HepG2 (cell line): ENCODE data around the gene STRN3. TPM values are rescaled to one million over a fixed set of nuclear protein-coding genes. Genes with fewer than 3 reads are reported as not detected.

ENCODE experiments used
- ATAC-seq: fragments of 200-7000 bp; cut with Tn5 transposase; 3 replicates; pipeline ENCODE4 v1.9.1; 2020; ENCODE audit warnings: mild to moderate bottlenecking, moderate library complexity
- BruUV-seq: library from RNA; stranded (reverse); fragments of 400-500 nt; replicated peaks from 2 replicates; lab custom pipeline; 2021; lab: Mats Ljungman, UMichigan
- CTCF ChIA-PET: fragments of 300-600 bp; formaldehyde crosslinking; extraction: SDS; loops from one replicate; lab custom pipeline; 2021; ENCODE audit warnings: low total read pairs, inconsistent platforms, low intra/inter-chr PET ratio; lab: Yijun Ruan, JAX
- POLR2A ChIA-PET: fragments of 350-600 bp; sonication (Branson Sonifier 250); formaldehyde crosslinking; loops from one replicate; lab custom pipeline; 2020; ENCODE audit warnings: antibody characterized with exemption, inconsistent platforms; lab: Yijun Ruan, JAX
- DNase-seq: peaks from one replicate; pipeline ENCODE4 v3.0.0-alpha.2; 2015; ENCODE audit warnings: low spot score
- FAIRE-seq: peaks from 3 replicates; lab custom pipeline; 2011; peaks lifted over from hg19 to GRCh38; lab: Jason Lieb, UNC
- H2AFZ ChIP-seq: one replicate; pipeline ENCODE4 v1.6.1; 2011; ENCODE audit warnings: low read length, inconsistent platforms
- H3K27ac ChIP-seq: fragments of 300-600 bp; 3 replicates; pipeline ENCODE4 v1.8.0; 2011; ENCODE audit warnings: mixed run types, mild to moderate bottlenecking, mixed read lengths, low read length, inconsistent platforms; ENCODE audit not compliant: insufficient read depth; ENCODE audit errors: extremely low read length
- H3K27me3 ChIP-seq, 2 experiments: fragments of 200-600 bp in 1 of 2; 2 replicates in 1 of 2; 3 replicates in 1 of 2; pipeline versions ENCODE4 v1.6.0 to v1.8.0; 2011; ENCODE audit warnings: low read length in 2 of 2, mild to moderate bottlenecking in 2 of 2, moderate library complexity in 2 of 2, inconsistent platforms in 1 of 2; ENCODE audit not compliant: insufficient read depth in 2 of 2, control insufficient read depth in 1 of 2
- H3K36me3 ChIP-seq, 2 experiments: fragments of 200-600 bp in 1 of 2; replicated peaks in 1 of 2; 2 replicates in 1 of 2; 3 replicates in 1 of 2; pipeline versions ENCODE4 v1.5.1 to v1.8.0; 2011; ENCODE audit warnings: low read length in 2 of 2, inconsistent platforms in 1 of 2; ENCODE audit not compliant: insufficient read depth in 2 of 2, control insufficient read depth in 1 of 2
- H3K4me1 ChIP-seq: 2 replicates; pipeline ENCODE4 v1.5.1; 2012; ENCODE audit warnings: low read length, inconsistent platforms; ENCODE audit not compliant: insufficient read depth
- H3K4me2 ChIP-seq: 2 replicates; pipeline ENCODE4 v1.6.0; 2011; ENCODE audit warnings: low read depth, low read length, inconsistent platforms
- H3K4me3 ChIP-seq, 3 experiments: fragments of 200-600 bp in 1 of 3; sonication (generic), shearing (Covaris generic) in 1 of 3; replicated peaks in 1 of 3; 2 replicates each; pipeline ENCODE4 v1.5.1; 2011 to 2016; ENCODE audit warnings: low read length in 3 of 3, inconsistent platforms in 2 of 3, low read depth in 2 of 3, mild to moderate bottlenecking in 2 of 3, control low read depth in 1 of 3, mixed read lengths in 1 of 3; ENCODE audit not compliant: insufficient read depth in 1 of 3
- H3K79me2 ChIP-seq: one replicate; pipeline ENCODE4 v1.6.1; 2011; ENCODE audit warnings: low read length, inconsistent platforms; ENCODE audit not compliant: insufficient read depth
- H3K9ac ChIP-seq: 2 replicates; pipeline ENCODE4 v1.6.0; 2011; ENCODE audit warnings: mild to moderate bottlenecking, low read depth, low read length, inconsistent platforms; ENCODE audit not compliant: insufficient read depth
- H3K9me3 ChIP-seq: 2 replicates; pipeline ENCODE4 v1.5.1; 2012; ENCODE audit warnings: mild to moderate bottlenecking, low read length
- H4K20me1 ChIP-seq: 2 replicates; pipeline ENCODE4 v1.6.0; 2011; ENCODE audit warnings: inconsistent platforms, mild to moderate bottlenecking, low read length, moderate library complexity; ENCODE audit not compliant: insufficient read depth
- CBX1 ChIP-seq: IDR thresholded peaks from one replicate; pipeline ENCODE4 v1.6.1; 2016; ENCODE audit warnings: antibody characterized with exemption, low read depth
- FOXP4 ChIP-seq: sonication (generic); formaldehyde crosslinking; IDR thresholded peaks from 2 replicates; pipeline ENCODE4 v1.4.0; 2020; ENCODE audit warnings: missing genetic modification reagents
- IKZF4 ChIP-seq: sonication (generic); formaldehyde crosslinking; IDR thresholded peaks from 2 replicates; pipeline ENCODE4 v1.5.1; 2020; ENCODE audit warnings: borderline replicate concordance, mild to moderate bottlenecking, low read depth, missing genetic modification reagents; ENCODE audit errors: not compliant biosample characterization
- RFXAP ChIP-seq: sonication (generic); formaldehyde crosslinking; IDR thresholded peaks from 2 replicates; pipeline ENCODE4 v1.4.0; 2020; ENCODE audit warnings: missing genetic modification reagents, borderline replicate concordance
- SETDB1 ChIP-seq: sonication (generic); formaldehyde crosslinking; IDR thresholded peaks from 2 replicates; pipeline ENCODE4 v1.5.1; 2020; ENCODE audit warnings: missing genetic modification reagents, mild to moderate bottlenecking, borderline replicate concordance
- ZBTB46 ChIP-seq: sonication (generic); formaldehyde crosslinking; IDR thresholded peaks from 2 replicates; pipeline ENCODE4 v1.4.0; 2020; ENCODE audit warnings: mild to moderate bottlenecking, missing genetic modification reagents, borderline replicate concordance
- ZFP62 ChIP-seq: sonication (generic); formaldehyde crosslinking; IDR thresholded peaks from 2 replicates; pipeline ENCODE4 v1.4.0; 2020; ENCODE audit warnings: missing genetic modification reagents
- ZMYM4 ChIP-seq: sonication (generic); formaldehyde crosslinking; IDR thresholded peaks from 2 replicates; pipeline ENCODE4 v1.8.1; 2023; ENCODE audit warnings: mild to moderate bottlenecking, missing genetic modification reagents
- ZNF414 ChIP-seq: sonication (generic); formaldehyde crosslinking; IDR thresholded peaks from 2 replicates; pipeline ENCODE4 v1.5.0; 2020; ENCODE audit warnings: missing genetic modification reagents
- ZNF451 ChIP-seq: sonication (generic); formaldehyde crosslinking; IDR thresholded peaks from 2 replicates; pipeline ENCODE4 v1.5.0; 2020; ENCODE audit warnings: mild to moderate bottlenecking, missing genetic modification reagents
- ZNF652 ChIP-seq: IDR thresholded peaks from 2 replicates; pipeline ENCODE4 v1.6.1; 2016; ENCODE audit warnings: low read depth, borderline replicate concordance
- ZNF781 ChIP-seq: sonication (generic); formaldehyde crosslinking; IDR thresholded peaks from 2 replicates; pipeline ENCODE4 v1.5.1; 2020; ENCODE audit warnings: borderline replicate concordance, mild to moderate bottlenecking, missing genetic modification reagents; ENCODE audit errors: not compliant biosample characterization
- ZNF816 ChIP-seq: sonication (generic); formaldehyde crosslinking; IDR thresholded peaks from 2 replicates; pipeline ENCODE4 v1.8.0; 2022; ENCODE audit warnings: missing genetic modification reagents, mild to moderate bottlenecking, borderline replicate concordance
- WGBS: methylation state at CpG from one replicate; pipeline ENCODE4 v1.1.6; 2017; ENCODE audit warnings: low lambda C conversion rate; 5-methylcytosine and 5-hydroxymethylcytosine counted together
- in situ Hi-C: cut with HindIII; loops from 2 replicates; pipeline ENCODE4 v1.10.0; 2017; ENCODE audit warnings: low pct_unique_long_range_greater_than_20kb; ENCODE audit not compliant: extremely low pct_ligation_motif_present
- intact Hi-C: fragments of 100-400 bp; cut with micrococcal nuclease; formaldehyde crosslinking; loops from one replicate; pipeline ENCODE4 v1.10.0; 2022; ENCODE audit not compliant: unreplicated experiment
- polyA plus RNA-seq, 8 experiments: library from polyadenylated mRNA; depleted of rRNA in 3 of 8; stranded (reverse) in 7 of 8; unstranded in 1 of 8; fragments of >200 nt; fragmentation: Illumina TruSeq in 4 of 8; extraction: Trizol in 4 of 8; gene quantifications; 2 replicates each; pipeline versions ENCODE4 v1.2.1 to v1.2.3, GENCODE V29; 2011 to 2016; ENCODE audit warnings: low read depth in 4 of 8, missing spikeins in 1 of 8, mixed read lengths in 1 of 8; ENCODE audit not compliant: insufficient read depth in 1 of 8
- total RNA-seq, 5 experiments: library from RNA; depleted of rRNA; stranded (reverse); fragments of >200 nt; fragmentation: Illumina TruSeq; extraction: Trizol; gene quantifications; 2 replicates each; pipeline ENCODE4 v1.2.3, GENCODE V29; 2016; ENCODE audit warnings: low read depth in 1 of 5
- TF ChIP-seq, protein P1 (sequence below): sonication (generic); formaldehyde crosslinking; conservative IDR thresholded peaks from 2 replicates; pipeline ENCODE4 v1.4.0; 2020; ENCODE audit warnings: missing genetic modification reagents
- TF ChIP-seq, protein P2 (sequence below): sonication (generic); formaldehyde crosslinking; IDR thresholded peaks from 2 replicates; pipeline ENCODE4 v1.5.1; 2020; ENCODE audit warnings: mild to moderate bottlenecking, missing genetic modification reagents, borderline replicate concordance

STRN3 gene
- total and polyA plus RNA-seq, 2 of the 13 experiments (the other 11 are each of a cell fraction or from before 2014, with no cell fraction given) = 49.4 to 123 TPM

DNA sequence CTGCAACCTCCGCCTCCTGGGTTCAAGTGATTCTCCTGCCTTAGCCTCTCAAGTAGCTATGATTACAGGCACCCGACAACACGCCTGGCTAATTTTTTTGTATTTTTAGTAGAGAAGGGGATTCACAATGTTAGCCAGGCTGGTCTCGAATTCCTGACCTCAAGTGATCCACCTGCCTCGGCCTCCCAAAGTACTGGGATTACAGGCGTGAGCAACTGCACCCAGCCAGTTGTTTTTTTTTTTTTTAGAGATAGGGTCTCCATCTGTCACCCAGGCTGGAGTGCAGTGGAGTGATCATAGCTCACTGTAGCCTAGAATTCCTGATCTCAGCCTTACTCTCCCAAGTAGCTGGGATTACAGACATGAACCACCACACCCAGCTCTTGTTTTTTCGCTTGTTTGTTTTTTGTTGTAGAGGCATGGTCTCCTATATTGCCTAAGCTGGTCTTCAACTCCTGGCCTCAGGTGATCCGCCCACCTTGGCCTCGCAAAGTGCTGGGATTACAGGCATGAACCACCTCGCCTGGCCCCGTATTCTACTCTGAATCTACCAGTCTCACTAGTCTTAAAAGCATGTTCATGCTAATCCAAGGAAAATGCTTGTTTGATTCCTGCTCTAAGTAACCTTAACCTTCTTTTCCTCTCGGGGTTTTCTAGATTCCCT is 31.7 kb upstream of the STRN3 start:
- POLR2A ChIA-PET = interaction anchor here (3.9 kb wide), 1 partner anchor 32 kb away, joined by 28 read pairs; the partner anchor contains the start of genes AP4S1 and STRN3
- no peak overlapping the region for H2AFZ ChIP-seq
- FAIRE-seq (no peak), ATAC-seq (no peak), DNase-seq (no peak)
- in situ Hi-C loops (no loop called here), intact Hi-C loops (no loop called here)
- no TSS peak for BruUV-seq
- no peaks in the 10 kb centered on the region for H3K27me3 ChIP-seq
- WGBS = 94% methylated on average over 12 of the region's 12 CpGs
- no peak overlapping the region for H3K9ac ChIP-seq
- no peak overlapping the region for H3K4me3 ChIP-seq
- CTCF ChIA-PET = no interaction called here
- H3K4me1 ChIP-seq = peaks cover 17% of the 10 kb centered on the region
- no peaks in the 10 kb centered on the region for H4K20me1 ChIP-seq
- no peak overlapping the region for H3K4me2 ChIP-seq
- H3K27ac ChIP-seq = no peak overlapping the region
- no peaks in the 10 kb centered on the region for H3K36me3 ChIP-seq
- H3K9me3 ChIP-seq = no peaks in the 10 kb centered on the region
- no peaks in the 10 kb centered on the region for H3K79me2 ChIP-seq
- TF ChIP-seq ZNF414 (CRISPR knock-in tag) = no peak
- TF ChIP-seq FOXP4 (CRISPR knock-in tag) = 0 out of 2 replicates have a peak, but pooled peaks have one; percentile 9
- TF ChIP-seq RFXAP = 0 out of 2 replicates have a peak, but pooled peaks have one; percentile 23
- TF ChIP-seq ZMYM4 = no peak
- 0 out of 2 replicates have a peak, but pooled peaks have one; percentile 31 for TF ChIP-seq SETDB1 (CRISPR knock-in tag)
- no peak for TF ChIP-seq ZBTB46 (CRISPR knock-in tag)
- TF ChIP-seq, protein P1, sequence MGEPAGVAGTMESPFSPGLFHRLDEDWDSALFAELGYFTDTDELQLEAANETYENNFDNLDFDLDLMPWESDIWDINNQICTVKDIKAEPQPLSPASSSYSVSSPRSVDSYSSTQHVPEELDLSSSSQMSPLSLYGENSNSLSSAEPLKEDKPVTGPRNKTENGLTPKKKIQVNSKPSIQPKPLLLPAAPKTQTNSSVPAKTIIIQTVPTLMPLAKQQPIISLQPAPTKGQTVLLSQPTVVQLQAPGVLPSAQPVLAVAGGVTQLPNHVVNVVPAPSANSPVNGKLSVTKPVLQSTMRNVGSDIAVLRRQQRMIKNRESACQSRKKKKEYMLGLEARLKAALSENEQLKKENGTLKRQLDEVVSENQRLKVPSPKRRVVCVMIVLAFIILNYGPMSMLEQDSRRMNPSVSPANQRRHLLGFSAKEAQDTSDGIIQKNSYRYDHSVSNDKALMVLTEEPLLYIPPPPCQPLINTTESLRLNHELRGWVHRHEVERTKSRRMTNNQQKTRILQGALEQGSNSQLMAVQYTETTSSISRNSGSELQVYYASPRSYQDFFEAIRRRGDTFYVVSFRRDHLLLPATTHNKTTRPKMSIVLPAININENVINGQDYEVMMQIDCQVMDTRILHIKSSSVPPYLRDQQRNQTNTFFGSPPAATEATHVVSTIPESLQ (CRISPR knock-in tag) = no peak
- TF ChIP-seq ZNF652 (CRISPR knock-in tag) = no peak
- TF ChIP-seq, protein P2, sequence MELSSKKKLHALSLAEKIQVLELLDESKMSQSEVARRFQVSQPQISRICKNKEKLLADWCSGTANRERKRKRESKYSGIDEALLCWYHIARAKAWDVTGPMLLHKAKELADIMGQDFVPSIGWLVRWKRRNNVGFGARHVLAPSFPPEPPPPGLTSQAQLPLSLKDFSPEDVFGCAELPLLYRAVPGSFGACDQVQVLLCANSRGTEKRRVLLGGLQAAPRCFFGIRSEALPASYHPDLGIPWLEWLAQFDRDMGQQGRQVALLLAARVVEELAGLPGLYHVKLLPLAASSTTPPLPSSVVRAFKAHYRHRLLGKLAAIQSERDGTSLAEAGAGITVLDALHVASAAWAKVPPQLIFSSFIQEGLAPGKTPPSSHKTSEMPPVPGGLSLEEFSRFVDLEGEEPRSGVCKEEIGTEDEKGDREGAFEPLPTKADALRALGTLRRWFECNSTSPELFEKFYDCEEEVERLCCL = no peak
- no peak for TF ChIP-seq ZNF816 (CRISPR knock-in tag)
- no peak for TF ChIP-seq ZNF451 (CRISPR knock-in tag)
- TF ChIP-seq ZFP62 (CRISPR knock-in tag) = no peak
- peak; percentile 53 for TF ChIP-seq IKZF4 (CRISPR knock-in tag)
- TF ChIP-seq ZNF781 (CRISPR knock-in tag) = no peak
- no peak for TF ChIP-seq CBX1
